HCT116 (cell line): ENCODE results near the gene PROM2.

ENCODE experiments used
- ATF3 ChIP-seq: IDR thresholded peaks from 2 replicates; pipeline ENCODE4 v1.6.1; 2012
- EGR1 ChIP-seq: IDR thresholded peaks from 2 replicates; pipeline ENCODE4 v1.6.1; 2012; ENCODE audit warnings: low read depth
- EZH2phosphoT487 ChIP-seq: fragments of 200-600 bp; IDR thresholded peaks from 2 replicates; pipeline ENCODE4 v1.6.1; 2018; ENCODE audit warnings: antibody characterized with exemption, borderline replicate concordance
- RAD21 ChIP-seq: IDR thresholded peaks from 2 replicates; pipeline ENCODE4 v1.6.1; 2012; ENCODE audit warnings: low read depth, mild to moderate bottlenecking
- TF ChIP-seq, protein P1 (sequence below), 3 experiments: fragments of 200-600 bp in 1 of 3; sonication (generic) in 1 of 3; IDR thresholded peaks in 2 of 3; conservative IDR thresholded peaks in 1 of 3; 2 replicates each; pipeline ENCODE4 v1.5.1; 2012 to 2017; ENCODE audit warnings: low read depth in 2 of 3, low read length in 2 of 3, antibody characterized with exemption in 1 of 3, borderline replicate concordance in 1 of 3, control low read depth in 1 of 3, mild to moderate bottlenecking in 1 of 3, mixed read lengths in 1 of 3, mixed run types in 1 of 3, moderate library complexity in 1 of 3; ENCODE audit not compliant: insufficient read depth in 1 of 3

DNA sequence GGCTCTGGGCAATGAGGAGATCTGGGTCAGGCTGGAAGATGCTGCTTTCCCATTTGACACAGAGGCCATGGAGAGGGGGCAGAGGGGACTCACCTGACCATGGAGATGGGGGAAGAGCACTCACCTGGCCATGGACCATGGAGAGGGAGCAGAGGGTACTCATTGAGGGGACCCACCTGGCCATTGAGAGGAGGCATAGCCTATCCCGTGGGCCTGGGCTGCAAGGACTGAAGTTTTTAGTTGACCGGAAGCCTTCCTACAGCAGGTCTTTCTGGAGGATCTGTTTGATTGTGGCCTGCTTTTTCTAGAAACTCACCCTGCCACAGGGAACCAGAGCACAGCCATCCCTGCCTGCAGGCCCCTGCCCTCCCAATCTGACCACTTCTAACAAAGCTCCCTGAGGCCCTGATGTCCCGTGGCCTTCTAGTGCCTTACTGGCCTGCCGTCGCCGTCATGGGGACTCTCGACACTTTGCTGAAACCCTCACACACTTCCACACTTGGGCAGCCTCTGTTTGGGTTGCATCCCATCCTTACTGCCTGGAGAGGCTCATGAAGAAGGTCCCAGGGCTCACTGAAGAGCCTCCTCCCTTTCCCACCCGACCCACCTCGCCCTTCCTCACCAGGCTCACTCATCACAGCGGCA, 5.1 kb upstream of the PROM2 start:
- TF ChIP-seq, protein P1, sequence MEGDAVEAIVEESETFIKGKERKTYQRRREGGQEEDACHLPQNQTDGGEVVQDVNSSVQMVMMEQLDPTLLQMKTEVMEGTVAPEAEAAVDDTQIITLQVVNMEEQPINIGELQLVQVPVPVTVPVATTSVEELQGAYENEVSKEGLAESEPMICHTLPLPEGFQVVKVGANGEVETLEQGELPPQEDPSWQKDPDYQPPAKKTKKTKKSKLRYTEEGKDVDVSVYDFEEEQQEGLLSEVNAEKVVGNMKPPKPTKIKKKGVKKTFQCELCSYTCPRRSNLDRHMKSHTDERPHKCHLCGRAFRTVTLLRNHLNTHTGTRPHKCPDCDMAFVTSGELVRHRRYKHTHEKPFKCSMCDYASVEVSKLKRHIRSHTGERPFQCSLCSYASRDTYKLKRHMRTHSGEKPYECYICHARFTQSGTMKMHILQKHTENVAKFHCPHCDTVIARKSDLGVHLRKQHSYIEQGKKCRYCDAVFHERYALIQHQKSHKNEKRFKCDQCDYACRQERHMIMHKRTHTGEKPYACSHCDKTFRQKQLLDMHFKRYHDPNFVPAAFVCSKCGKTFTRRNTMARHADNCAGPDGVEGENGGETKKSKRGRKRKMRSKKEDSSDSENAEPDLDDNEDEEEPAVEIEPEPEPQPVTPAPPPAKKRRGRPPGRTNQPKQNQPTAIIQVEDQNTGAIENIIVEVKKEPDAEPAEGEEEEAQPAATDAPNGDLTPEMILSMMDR (IDR thresholded peaks at IDR 0.05 in 2 of 3, conservative IDR thresholded peaks at IDR 0.05 in 1 of 3; ENCODE audit: borderline replicate concordance in 1 of 3, insufficient read depth in 1 of 3, low read depth in 2 of 3, low read length in 2 of 3), result no peak
- TF ChIP-seq EZH2phosphoT487 (no peak), RAD21 (no peak), EGR1 (no peak), ATF3 (no peak)
